GM21381 (cell line): ENCODE measurements around the gene ABHD18.
"Not testable (repeated sequence)": the region's sequence is repeated elsewhere in the genome, so short reads cannot be mapped to it uniquely, and the experiment has no call there.

Experiments used
- ATAC-seq: cut with Tn5 transposase; IDR thresholded peaks from one replicate; pipeline ENCODE4 v1.9.1; 2021; ENCODE audit warnings: mild to moderate bottlenecking, moderate library complexity; ENCODE audit not compliant: unreplicated experiment

Gene ABHD18

GRCh38 chr4:127988638-127989037 is 23.4 kb downstream of the ABHD18 start:
- ATAC-seq = no peak

GRCh38 chr4:127993151-127993550 is 27.9 kb downstream of the ABHD18 start:
- no peak for ATAC-seq

- ATAC-seq = no peak
Measured at GRCh38 chr4:127995776-127996175, 30.6 kb downstream of the ABHD18 start.

- ATAC-seq = not testable (repeated sequence)
Measured at GRCh38 chr4:127996521-127996920, 31.3 kb downstream of the ABHD18 start.

GRCh38 chr4:127997534-127998388 is 32.6 kb downstream of the ABHD18 start:
- peak; percentile 98 for ATAC-seq

DNA sequence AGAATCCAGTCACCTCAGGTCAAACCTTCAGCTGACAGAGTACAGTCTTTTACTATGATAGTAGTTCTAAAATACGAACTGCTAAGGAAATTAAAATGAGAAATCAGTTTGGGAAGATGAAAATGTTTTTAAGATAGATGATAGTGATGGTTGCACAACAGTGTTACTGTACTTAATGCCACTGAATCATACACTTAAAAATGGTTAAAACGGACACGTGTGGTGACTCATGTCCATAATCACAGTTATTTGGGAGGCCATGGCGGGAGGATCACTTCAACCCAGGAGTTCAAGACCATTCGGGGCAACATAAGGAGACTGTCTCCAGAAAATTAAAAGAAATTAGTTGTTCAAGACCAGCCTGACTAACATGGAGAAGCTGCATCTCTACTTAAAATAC is 41.4 kb downstream of the ABHD18 start:
- no peak for ATAC-seq

GRCh38 chr4:128009428-128009827 is 44.2 kb downstream of the ABHD18 start:
- no peak for ATAC-seq

DNA sequence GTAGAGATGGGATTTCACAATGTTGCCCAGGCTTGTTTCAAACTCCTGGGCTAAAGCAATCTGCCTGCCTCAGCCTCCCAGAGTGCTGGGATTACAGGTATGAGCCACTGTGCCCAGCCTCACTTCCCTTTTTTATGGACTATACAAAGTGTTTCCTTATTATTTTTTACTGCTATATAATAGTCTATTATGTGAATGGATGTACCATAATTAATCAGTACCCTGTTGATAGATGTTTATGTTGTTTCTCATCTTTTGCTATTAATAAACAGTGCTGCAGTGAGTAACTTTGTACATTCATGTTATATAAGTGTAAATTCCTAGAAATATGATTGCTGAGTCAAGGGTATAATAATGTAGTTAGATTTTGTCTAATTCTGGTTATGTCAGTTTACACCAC is 60.1 kb downstream of the ABHD18 start:
- no peak for ATAC-seq

GRCh38 chr4:128029907-128030306 is 64.7 kb downstream of the ABHD18 start:
- ATAC-seq = no peak

DNA sequence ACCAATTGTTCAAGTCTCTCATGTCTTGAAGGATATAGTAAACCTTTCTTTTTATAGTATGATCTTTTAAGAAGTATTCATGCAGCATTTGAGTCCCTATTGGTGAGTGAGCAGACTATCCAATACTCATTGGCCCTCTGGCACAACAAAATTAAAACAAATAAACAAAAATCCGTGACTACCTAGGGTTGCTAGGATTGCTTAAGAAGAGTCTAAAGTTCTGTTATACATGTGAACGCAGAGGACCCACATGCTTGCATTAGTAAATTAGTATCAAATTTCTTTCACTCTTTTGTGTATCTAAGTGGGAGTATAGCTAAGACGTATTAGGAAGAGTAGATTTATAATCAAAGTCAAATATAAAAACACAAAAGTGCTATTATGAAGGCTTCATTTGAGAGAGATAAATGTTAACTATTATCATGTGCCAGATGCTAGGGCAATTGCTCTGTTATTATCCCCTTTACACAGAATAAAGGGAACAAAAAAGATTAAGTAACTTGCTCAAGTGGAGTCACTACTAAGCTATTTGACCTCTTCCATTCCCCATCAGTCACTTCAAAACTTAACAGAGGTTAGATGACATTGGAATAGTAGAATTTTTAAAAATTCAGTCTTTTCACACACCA is 66.7 kb downstream of the ABHD18 start:
- no peak for ATAC-seq

GRCh38 chr4:128039568-128039967 is 74.4 kb downstream of the ABHD18 start:
- no peak for ATAC-seq

DNA sequence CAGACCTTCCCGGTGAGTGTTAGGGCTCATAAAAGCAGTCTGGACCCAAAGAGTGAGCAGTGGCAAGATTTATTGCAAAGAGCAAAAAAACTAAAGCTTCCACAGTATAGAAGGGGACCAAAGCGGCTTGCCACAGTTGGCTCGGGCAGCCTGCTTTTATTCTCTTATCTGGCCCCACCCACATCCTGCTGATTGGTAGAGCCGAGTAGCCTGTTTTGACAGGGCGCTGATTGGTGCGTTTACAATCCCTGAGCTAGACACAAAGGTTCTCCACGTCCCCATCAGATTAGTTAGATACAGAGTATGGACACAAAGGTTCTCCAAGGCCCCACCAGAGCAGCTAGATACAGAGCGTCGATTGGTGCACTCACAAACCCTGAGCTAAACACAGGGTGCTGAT is 81.8 kb downstream of the ABHD18 start:
- not testable (repeated sequence) for ATAC-seq

DNA sequence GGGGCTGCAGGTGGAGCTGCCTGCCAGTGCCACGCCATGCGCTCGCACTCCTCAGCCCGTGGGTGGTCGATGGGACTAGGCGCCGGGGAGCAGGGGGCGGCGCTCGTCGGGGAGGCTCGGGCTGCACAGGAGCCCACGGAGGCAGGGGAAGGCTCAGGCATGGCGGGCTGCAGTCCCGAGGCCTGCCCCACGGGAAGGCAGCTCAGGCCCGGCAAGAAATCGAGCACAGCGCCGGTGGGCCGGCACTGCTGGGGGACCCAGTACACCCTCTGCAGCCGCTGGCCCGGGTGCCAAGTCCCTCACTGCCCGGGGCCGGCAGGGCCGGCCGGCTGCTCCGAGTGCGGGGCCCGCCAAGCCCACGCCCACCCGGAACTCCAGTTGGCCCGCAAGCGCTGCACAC is 82.3 kb downstream of the ABHD18 start:
- ATAC-seq = not testable (repeated sequence)

GRCh38 chr4:128051229-128051628 is 86.0 kb downstream of the ABHD18 start:
- not testable (repeated sequence) for ATAC-seq

DNA sequence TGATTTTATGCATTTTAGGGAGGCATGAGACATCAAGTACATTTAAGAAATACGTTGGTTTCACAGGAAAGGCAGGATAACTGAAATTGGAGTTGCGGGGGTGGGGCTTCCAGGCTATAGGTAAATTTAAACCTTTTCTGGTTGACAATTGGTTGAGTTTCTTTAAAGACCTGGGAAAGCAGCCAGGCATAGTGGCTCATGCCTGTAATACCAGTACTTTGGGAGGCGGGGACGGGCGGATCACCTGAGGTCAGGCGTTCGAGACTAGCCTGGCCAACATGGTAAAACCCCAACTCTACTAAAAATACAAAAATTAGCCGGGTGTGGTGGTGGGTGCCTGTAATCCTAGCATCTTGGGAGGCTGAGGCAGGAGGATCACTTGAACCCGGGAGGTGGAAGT is 89.7 kb downstream of the ABHD18 start:
- not testable (repeated sequence) for ATAC-seq

DNA sequence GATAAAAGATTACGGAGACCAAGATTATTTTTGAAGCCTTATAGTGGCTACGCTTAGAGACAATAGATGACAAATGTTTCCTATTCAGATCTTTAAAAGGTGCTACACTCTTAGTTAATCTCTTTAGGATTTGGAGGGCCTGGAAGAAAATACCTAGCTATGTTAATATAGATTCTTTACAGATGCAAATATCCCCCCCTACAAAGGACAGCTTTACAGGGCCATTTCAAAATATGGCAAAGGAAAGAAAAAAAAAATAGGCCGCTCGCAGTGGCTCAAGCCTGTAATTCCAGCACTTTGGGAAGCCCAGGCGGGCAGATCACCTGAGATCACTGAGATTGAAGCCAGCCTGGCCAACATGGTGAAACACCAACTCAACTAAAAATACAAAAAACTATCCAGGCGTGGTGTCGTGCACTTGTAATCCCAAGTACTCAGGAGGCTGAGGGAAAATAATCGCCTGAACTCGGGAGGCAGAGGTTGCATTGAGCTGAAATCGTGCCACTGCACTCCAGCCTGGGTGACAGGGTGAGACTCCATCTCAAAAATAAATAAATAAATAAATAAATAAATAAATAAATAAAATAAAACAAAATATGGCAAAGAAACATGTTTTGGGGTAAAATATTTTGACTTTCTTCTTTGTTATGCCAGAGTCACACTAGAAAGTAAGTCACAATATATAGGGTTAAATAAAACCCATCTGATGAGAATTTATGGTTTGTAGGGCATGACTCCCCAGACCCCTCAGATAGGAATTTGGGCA is 90.4 kb downstream of the ABHD18 start:
- not testable (repeated sequence) for ATAC-seq

DNA sequence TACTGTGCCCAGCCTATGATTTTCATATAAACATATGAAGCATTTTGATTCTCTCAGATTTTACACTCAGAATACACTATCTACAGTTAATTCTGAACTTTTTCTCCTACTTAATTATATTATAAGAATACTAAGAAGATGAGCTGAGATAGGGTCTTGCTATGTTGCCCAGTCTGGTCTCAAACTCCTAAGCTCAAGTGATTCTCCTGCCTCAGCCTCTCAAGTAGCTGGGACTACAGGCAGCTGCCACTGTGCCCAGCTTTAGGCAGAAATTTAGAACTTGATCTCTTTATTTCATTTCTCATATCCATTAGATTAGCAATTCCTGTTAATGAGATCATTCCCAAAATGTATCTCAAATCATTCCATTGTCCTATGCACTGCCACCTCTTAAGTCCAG is 91.2 kb downstream of the ABHD18 start:
- no peak for ATAC-seq

DNA sequence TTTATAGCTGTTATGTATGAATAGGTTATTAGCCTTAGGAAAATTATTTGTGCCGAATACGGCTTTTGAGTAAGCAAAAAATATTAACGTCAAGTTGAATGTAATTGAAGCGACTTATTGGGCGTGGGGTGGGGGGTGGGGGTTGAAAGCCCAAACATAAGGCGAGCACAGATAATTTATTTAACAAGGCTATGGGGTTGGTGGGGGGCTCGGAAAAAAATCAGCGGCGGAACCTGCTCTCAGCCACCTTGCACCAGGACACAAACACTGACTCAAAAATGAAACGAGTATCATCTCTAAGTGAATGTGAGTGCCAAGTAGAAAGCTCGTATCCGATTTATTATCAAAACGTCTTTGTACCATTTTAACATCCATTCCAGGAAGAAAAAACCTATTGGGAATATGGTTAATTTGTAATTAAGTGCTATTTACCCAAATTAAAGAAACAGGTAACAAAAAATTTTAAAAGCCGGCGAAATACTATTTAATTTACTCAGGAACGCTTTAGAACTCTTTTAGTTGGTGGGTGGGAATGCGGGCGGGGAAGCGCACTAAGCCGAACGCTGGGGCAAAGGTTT is 95.0 kb downstream of the ABHD18 start:
- no peak for ATAC-seq

GRCh38 chr4:128060699-128061565 is 95.7 kb downstream of the ABHD18 start, which contains the start of gene LARP1B:
Gene LARP1B (plus strand): TSS chr4:128061312. CDS start chr4:128074952, 13,640 bp downstream.
- ATAC-seq = peak; percentile 87
